SK-N-SH treated with all-trans-retinoic acid at 6 μM for 48 hours (cell line): ENCODE results near the gene GJA3.
A peak's percentile ranks its signal among the peaks of the same experiment; 100 is the strongest.

ENCODE experiments used
- ATAC-seq: fragments of 200-7000 bp; cut with Tn5 transposase; 3 replicates; pipeline ENCODE4 v1.9.1; 2020; ENCODE audit warnings: mild to moderate bottlenecking, moderate library complexity
- ARNTL ChIP-seq: fragments of 450-650 bp; formaldehyde crosslinking; IDR thresholded peaks from 2 replicates; pipeline ENCODE4 v1.5.0; 2020; ENCODE audit warnings: low read depth, mild to moderate bottlenecking, moderate library complexity, borderline replicate concordance
- BACH2 ChIP-seq: fragments of 250-450 bp; sonication (Bioruptor Pico); IDR thresholded peaks from 2 replicates; pipeline ENCODE4 v1.9.0; 2021; ENCODE audit warnings: mild to moderate bottlenecking, borderline replicate concordance
- CSDC2 ChIP-seq: fragments of 250-450 bp; sonication (Bioruptor Pico); IDR thresholded peaks from 2 replicates; pipeline ENCODE4 v1.5.0; 2020; ENCODE audit warnings: mild to moderate bottlenecking, moderate library complexity
- ESRRG ChIP-seq: fragments of 250-450 bp; sonication (Bioruptor Pico); IDR thresholded peaks from 2 replicates; pipeline ENCODE4 v1.6.1; 2021; ENCODE audit warnings: mild to moderate bottlenecking
- ISL1 ChIP-seq: fragments of 250-450 bp; sonication (Bioruptor Pico); IDR thresholded peaks from 2 replicates; pipeline ENCODE4 v2.1.2; 2022; ENCODE audit warnings: mild to moderate bottlenecking, moderate library complexity
- PPARA ChIP-seq: fragments of 250-450 bp; sonication (Bioruptor Pico); IDR thresholded peaks from 2 replicates; pipeline ENCODE4 v1.5.0; 2020; ENCODE audit warnings: mild to moderate bottlenecking, borderline replicate concordance
- RARB ChIP-seq: fragments of 250-450 bp; sonication (Bioruptor Pico); IDR thresholded peaks from 2 replicates; pipeline ENCODE4 v1.8.0; 2021; ENCODE audit warnings: mild to moderate bottlenecking, moderate library complexity
- SNAI2 ChIP-seq: fragments of 250-450 bp; sonication (Bioruptor Pico); IDR thresholded peaks from 2 replicates; pipeline ENCODE4 v1.5.0; 2020; ENCODE audit warnings: mild to moderate bottlenecking, moderate library complexity
- TCF4 ChIP-seq: fragments of 250-450 bp; sonication (Bioruptor Pico); IDR thresholded peaks from 2 replicates; pipeline ENCODE4 v1.8.0; 2021; ENCODE audit warnings: mild to moderate bottlenecking, moderate library complexity, borderline replicate concordance
- ZC3H10 ChIP-seq: fragments of 250-450 bp; sonication (Bioruptor Pico); IDR thresholded peaks from 2 replicates; pipeline ENCODE4 v1.5.1; 2021; ENCODE audit warnings: mild to moderate bottlenecking, moderate library complexity
- ZFP3 ChIP-seq: fragments of 250-450 bp; sonication (Bioruptor Pico); IDR thresholded peaks from 2 replicates; pipeline ENCODE4 v1.5.0; 2020; ENCODE audit warnings: mild to moderate bottlenecking, moderate library complexity
- ZFP30 ChIP-seq: fragments of 450-650 bp; formaldehyde crosslinking; IDR thresholded peaks from 2 replicates; pipeline ENCODE4 v1.5.0; 2022; ENCODE audit warnings: mild to moderate bottlenecking, moderate library complexity
- ZNF565 ChIP-seq: fragments of 450-650 bp; formaldehyde crosslinking; conservative IDR thresholded peaks from 2 replicates; pipeline ENCODE4 v1.5.0; 2020; ENCODE audit warnings: low read depth, mild to moderate bottlenecking, moderate library complexity
- ZNF70 ChIP-seq: fragments of 450-650 bp; formaldehyde crosslinking; IDR thresholded peaks from 2 replicates; pipeline ENCODE4 v1.5.0; 2020; ENCODE audit warnings: mild to moderate bottlenecking, moderate library complexity
- ZNF8 ChIP-seq: fragments of 450-650 bp; formaldehyde crosslinking; IDR thresholded peaks from 2 replicates; pipeline ENCODE4 v1.5.0; 2020; ENCODE audit warnings: mild to moderate bottlenecking, moderate library complexity
- TF ChIP-seq, protein P1 (sequence below): fragments of 250-450 bp; sonication (Bioruptor Pico); IDR thresholded peaks from 2 replicates; pipeline ENCODE4 v1.8.0; 2021; ENCODE audit warnings: low read depth, mild to moderate bottlenecking, moderate library complexity, borderline replicate concordance
- TF ChIP-seq, protein P2 (sequence below): fragments of 250-450 bp; sonication (Bioruptor Pico); IDR thresholded peaks from 2 replicates; pipeline ENCODE4 v1.5.0; 2020; ENCODE audit warnings: mild to moderate bottlenecking, moderate library complexity
- TF ChIP-seq, protein P3 (sequence below): fragments of 250-450 bp; sonication (Bioruptor Pico); IDR thresholded peaks from 2 replicates; pipeline ENCODE4 v1.5.1; 2021; ENCODE audit warnings: mild to moderate bottlenecking, moderate library complexity
- TF ChIP-seq, protein P4 (sequence below): fragments of 250-450 bp; sonication (Bioruptor Pico); IDR thresholded peaks from 2 replicates; pipeline ENCODE4 v1.8.0; 2020; ENCODE audit warnings: mild to moderate bottlenecking, moderate library complexity, borderline replicate concordance

GJA3 gene

DNA sequence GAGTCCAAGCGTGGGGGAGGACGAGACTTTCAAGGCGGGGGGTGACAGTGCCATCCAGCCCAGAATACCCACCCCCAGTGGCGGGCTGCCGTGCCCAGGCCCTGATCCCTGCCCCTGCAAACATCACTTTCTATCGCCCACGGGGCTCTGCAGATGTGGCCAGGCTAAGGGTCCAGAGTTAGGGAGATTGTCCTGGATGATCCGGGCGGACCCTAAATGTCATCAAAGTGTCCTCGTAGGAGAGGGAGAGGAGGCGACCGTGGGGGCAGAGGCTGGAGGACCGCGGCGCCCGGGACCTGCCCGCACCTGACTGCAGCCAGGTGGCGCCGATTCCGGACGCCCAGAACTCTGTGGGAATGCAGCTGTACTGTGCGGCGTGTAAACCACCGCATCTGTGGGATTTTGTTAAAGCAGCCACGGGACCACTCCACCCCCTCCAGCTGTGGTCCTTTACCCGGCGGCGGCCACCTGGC, 32.4 kb downstream of the GJA3 start:
- TF ChIP-seq ZNF565 (CRISPR knock-in tag) (no peak), SNAI2 (CRISPR knock-in tag) (no peak), CSDC2 (CRISPR knock-in tag) (no peak), ISL1 (CRISPR knock-in tag) (no peak), BACH2 (no peak), RARB (CRISPR knock-in tag) (no peak), ARNTL (CRISPR knock-in tag) (no peak), ZC3H10 (CRISPR knock-in tag) (no peak)
- TF ChIP-seq, protein P1, sequence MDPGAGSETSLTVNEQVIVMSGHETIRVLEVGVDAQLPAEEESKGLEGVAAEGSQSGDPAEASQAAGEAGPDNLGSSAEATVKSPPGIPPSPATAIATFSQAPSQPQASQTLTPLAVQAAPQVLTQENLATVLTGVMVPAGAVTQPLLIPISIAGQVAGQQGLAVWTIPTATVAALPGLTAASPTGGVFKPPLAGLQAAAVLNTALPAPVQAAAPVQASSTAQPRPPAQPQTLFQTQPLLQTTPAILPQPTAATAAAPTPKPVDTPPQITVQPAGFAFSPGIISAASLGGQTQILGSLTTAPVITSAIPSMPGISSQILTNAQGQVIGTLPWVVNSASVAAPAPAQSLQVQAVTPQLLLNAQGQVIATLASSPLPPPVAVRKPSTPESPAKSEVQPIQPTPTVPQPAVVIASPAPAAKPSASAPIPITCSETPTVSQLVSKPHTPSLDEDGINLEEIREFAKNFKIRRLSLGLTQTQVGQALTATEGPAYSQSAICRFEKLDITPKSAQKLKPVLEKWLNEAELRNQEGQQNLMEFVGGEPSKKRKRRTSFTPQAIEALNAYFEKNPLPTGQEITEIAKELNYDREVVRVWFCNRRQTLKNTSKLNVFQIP (CRISPR knock-in tag) = no peak
- TF ChIP-seq, protein P2, sequence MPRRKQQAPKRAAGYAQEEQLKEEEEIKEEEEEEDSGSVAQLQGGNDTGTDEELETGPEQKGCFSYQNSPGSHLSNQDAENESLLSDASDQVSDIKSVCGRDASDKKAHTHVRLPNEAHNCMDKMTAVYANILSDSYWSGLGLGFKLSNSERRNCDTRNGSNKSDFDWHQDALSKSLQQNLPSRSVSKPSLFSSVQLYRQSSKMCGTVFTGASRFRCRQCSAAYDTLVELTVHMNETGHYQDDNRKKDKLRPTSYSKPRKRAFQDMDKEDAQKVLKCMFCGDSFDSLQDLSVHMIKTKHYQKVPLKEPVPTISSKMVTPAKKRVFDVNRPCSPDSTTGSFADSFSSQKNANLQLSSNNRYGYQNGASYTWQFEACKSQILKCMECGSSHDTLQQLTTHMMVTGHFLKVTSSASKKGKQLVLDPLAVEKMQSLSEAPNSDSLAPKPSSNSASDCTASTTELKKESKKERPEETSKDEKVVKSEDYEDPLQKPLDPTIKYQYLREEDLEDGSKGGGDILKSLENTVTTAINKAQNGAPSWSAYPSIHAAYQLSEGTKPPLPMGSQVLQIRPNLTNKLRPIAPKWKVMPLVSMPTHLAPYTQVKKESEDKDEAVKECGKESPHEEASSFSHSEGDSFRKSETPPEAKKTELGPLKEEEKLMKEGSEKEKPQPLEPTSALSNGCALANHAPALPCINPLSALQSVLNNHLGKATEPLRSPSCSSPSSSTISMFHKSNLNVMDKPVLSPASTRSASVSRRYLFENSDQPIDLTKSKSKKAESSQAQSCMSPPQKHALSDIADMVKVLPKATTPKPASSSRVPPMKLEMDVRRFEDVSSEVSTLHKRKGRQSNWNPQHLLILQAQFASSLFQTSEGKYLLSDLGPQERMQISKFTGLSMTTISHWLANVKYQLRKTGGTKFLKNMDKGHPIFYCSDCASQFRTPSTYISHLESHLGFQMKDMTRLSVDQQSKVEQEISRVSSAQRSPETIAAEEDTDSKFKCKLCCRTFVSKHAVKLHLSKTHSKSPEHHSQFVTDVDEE (CRISPR knock-in tag) = no peak
- TF ChIP-seq, protein P3, sequence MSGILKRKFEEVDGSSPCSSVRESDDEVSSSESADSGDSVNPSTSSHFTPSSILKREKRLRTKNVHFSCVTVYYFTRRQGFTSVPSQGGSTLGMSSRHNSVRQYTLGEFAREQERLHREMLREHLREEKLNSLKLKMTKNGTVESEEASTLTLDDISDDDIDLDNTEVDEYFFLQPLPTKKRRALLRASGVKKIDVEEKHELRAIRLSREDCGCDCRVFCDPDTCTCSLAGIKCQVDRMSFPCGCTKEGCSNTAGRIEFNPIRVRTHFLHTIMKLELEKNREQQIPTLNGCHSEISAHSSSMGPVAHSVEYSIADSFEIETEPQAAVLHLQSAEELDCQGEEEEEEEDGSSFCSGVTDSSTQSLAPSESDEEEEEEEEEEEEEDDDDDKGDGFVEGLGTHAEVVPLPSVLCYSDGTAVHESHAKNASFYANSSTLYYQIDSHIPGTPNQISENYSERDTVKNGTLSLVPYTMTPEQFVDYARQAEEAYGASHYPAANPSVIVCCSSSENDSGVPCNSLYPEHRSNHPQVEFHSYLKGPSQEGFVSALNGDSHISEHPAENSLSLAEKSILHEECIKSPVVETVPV (CRISPR knock-in tag) = no peak
- peak; percentile 40 for ATAC-seq

DNA sequence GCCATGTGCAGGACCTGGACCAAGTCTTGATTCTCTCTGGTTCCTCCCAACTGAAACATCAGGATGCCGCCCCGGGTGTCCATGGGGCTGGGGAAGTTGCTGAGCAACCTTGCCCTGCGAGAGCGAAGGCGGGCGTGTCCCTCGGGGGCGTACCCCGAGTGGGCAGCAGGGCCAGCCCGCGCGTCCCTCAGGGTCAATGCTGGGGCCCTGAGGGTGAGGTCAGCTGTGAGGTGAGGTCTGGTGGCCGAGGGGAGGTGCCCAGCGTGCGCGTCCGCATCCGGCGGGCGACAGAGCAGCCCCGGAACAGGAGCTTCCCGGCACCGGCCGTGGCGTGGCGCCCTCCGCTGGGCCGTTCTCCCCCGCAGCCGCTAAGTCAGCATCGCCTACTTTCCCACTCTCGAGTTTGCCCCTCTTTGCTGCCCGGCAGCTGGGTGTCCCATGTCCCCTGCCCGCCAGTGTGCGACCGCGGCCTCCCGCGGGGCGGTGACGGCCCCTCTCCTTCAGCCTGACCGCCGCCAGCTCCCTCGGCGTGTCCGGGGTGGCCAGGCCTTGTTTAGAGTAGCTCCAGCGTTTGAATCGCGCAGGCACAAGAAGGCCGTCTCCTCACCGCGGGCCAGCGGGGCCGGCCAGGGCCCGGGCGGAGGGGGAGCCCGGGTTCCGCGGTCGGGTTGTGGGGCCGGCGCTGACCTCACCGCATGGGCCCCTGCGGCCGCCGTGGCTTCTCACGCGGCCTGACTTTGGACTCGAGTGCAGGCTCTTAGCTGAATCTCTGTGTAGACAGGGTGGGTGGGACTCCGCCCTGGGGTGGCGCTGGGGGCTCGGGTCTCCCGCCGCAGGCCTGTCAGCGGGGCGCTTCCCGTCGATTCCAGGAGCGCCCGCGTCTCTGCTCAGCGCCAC, 33.0 kb downstream of the GJA3 start:
- ATAC-seq = peak; percentile 87
- TF ChIP-seq ZFP30 (CRISPR knock-in tag) (no peak), SNAI2 (CRISPR knock-in tag) (no peak), CSDC2 (CRISPR knock-in tag) (no peak), ESRRG (CRISPR knock-in tag) (no peak)
- TF ChIP-seq, protein P4, sequence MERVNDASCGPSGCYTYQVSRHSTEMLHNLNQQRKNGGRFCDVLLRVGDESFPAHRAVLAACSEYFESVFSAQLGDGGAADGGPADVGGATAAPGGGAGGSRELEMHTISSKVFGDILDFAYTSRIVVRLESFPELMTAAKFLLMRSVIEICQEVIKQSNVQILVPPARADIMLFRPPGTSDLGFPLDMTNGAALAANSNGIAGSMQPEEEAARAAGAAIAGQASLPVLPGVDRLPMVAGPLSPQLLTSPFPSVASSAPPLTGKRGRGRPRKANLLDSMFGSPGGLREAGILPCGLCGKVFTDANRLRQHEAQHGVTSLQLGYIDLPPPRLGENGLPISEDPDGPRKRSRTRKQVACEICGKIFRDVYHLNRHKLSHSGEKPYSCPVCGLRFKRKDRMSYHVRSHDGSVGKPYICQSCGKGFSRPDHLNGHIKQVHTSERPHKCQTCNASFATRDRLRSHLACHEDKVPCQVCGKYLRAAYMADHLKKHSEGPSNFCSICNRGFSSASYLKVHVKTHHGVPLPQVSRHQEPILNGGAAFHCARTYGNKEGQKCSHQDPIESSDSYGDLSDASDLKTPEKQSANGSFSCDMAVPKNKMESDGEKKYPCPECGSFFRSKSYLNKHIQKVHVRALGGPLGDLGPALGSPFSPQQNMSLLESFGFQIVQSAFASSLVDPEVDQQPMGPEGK (CRISPR knock-in tag) = no peak

DNA sequence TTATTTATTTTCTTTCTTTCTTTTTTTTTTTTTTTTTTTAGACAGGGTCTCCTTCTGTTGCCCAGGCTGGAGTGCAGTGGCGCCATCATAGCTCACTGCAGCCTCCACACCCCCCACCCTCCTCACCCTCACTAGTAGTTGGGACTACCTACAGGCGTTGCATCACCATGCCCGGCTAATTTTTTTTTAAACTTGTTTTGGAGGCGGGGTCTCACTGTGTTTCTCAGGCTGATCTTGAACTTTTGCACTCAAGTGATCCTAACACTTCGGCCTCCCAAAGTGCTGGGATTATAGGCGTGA, 33.6 kb downstream of the GJA3 start:
- no peak for ATAC-seq
- TF ChIP-seq ISL1 (CRISPR knock-in tag) = no peak
- TF ChIP-seq, all 23 proteins: peak for 0

DNA sequence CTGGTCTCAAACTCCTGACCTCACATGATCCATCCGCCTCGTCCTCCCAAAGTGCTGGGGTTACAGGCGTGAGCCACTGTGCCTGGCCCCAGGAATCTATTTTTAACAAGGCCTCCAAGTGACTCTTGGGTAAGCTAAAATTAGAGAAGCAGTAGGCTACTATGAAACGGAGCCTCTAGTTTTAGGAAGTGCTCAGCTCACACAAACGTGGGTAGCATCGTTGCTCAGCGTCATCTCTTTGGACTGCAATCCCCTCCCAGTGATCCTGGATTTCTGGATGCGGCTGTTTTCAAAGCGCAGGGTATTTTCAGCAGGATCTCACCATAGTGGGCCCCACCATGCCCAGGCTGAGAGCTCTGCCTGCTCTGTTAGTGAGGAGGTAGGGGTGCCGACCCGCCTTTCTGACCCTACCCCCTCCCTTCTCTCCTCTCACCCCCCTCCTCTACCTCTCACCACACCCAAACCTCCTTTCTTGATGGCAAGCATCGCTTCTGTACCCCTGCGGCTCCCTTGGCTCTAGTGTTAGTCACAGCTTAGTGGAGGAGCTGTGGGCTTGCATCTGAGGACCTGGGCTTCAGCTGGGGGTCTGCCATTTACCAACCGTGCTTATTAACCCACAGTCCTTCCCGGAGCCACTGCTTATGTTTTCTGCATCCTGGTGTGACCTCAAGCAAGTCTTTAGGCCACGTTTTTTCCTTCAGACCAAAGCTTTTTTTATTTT, 34.2 kb downstream of the GJA3 start:
- no peak for ATAC-seq
- no peak for TF ChIP-seq PPARA (CRISPR knock-in tag)
- no peak for TF ChIP-seq ZFP30 (CRISPR knock-in tag)
- no peak for TF ChIP-seq ESRRG (CRISPR knock-in tag)
- TF ChIP-seq, protein P1 (CRISPR knock-in tag) = no peak
- TF ChIP-seq ZNF565 (CRISPR knock-in tag) = no peak
- TF ChIP-seq, protein P3 (CRISPR knock-in tag) = no peak
- no peak for TF ChIP-seq RARB (CRISPR knock-in tag)
- no peak for TF ChIP-seq ZNF8 (CRISPR knock-in tag)
- no peak for TF ChIP-seq TCF4 (CRISPR knock-in tag)
- TF ChIP-seq ZNF70 = no peak
- no peak for TF ChIP-seq SNAI2 (CRISPR knock-in tag)
- no peak for TF ChIP-seq ZFP3 (CRISPR knock-in tag)
- TF ChIP-seq, protein P2 (CRISPR knock-in tag) = no peak
- TF ChIP-seq ZC3H10 (CRISPR knock-in tag) = no peak
